Left lung (tissue), 10 donors: ENCODE measurements around the gene CLASP1. TPM values are rescaled to one million over a fixed set of nuclear protein-coding genes. Genes with fewer than 3 reads are reported as not detected.

Source experiments
- ATAC-seq: fragments of 200-7000 bp; cut with Tn5 transposase; one replicate; pipeline ENCODE4 v1.9.1; 2020; ENCODE audit warnings: moderate library complexity
- DNase-seq, 4 donors: peaks; one replicate each; pipeline ENCODE4 v3.0.0-alpha.2; 2013 to 2020
- H3K27ac ChIP-seq, 2 donors: fragments of 200-600 bp; sonication (generic) in 1 of 2; one replicate each; pipeline versions ENCODE4 v1.5.0 to v1.8.0; 2020 to 2021
- H3K27me3 ChIP-seq, 2 donors: fragments of 200-600 bp; sonication (generic) in 1 of 2; one replicate each; pipeline versions ENCODE4 v1.5.0 to v1.8.0; 2020 to 2021
- H3K36me3 ChIP-seq, 2 donors: fragments of 200-600 bp; sonication (generic) in 1 of 2; one replicate each; pipeline versions ENCODE4 v1.5.0 to v1.8.0; 2020 to 2021
- H3K4me1 ChIP-seq, 2 donors: fragments of 200-600 bp; one replicate each; pipeline ENCODE4 v1.8.0; 2021
- H3K4me3 ChIP-seq, 2 donors: fragments of 200-600 bp; sonication (generic) in 1 of 2; one replicate each; pipeline versions ENCODE4 v1.5.0 to v1.8.0; 2020 to 2021; ENCODE audit warnings: mild to moderate bottlenecking in 1 of 2
- H3K9me3 ChIP-seq, 2 donors: fragments of 200-600 bp; sonication (generic) in 1 of 2; one replicate each; pipeline versions ENCODE4 v1.5.0 to v1.8.0; 2020 to 2021
- CTCF ChIP-seq, 2 donors: fragments of 200-600 bp; sonication (generic) in 1 of 2; IDR thresholded peaks; one replicate each; pipeline versions ENCODE4 v1.5.0 to v1.8.0; 2021; ENCODE audit warnings: antibody characterized with exemption in 2 of 2
- intact Hi-C, 2 donors: fragments of 100-400 bp; cut with DNase I; formaldehyde crosslinking; loops; one replicate each; pipeline versions ENCODE4 v1.11.2 to v1.14.2; 2022
- polyA plus RNA-seq, 6 donors: library from polyadenylated mRNA; unstranded; fragments of 120-200 nt; gene quantifications; one replicate each; pipeline ENCODE4 v1.2.1, GENCODE V29; 2013; ENCODE audit not compliant: insufficient read length in 6 of 6
- total RNA-seq, 2 donors: library from RNA; stranded (reverse); fragmentation: NEBNext Ultra II Directional; extraction: Animal tissue kit (Norgen Biotek cat#: 25700); gene quantifications; one replicate each; pipeline ENCODE4 v1.2.1, GENCODE V29; 2021
- donor health status: DM: no; HTN: yes; CAD: no.
- donor health status: DM: no; HTN: no; CAD: no.

The CLASP1 gene
- total and polyA plus RNA-seq, 8 donors = 42.9 to 52.1 (median 48.7) TPM

GRCh38 chr2:121605820-121606733 is 43.2 kb downstream of the CLASP1 start:
- H3K27ac ChIP-seq = no peak overlapping the region
- intact Hi-C loops = no loop called here
- DNase-seq = no peak
- ATAC-seq = no peak
- no peaks in the 10 kb centered on the region for H3K4me1 ChIP-seq
- H3K27me3 ChIP-seq = no peaks in the 10 kb centered on the region
- H3K36me3 ChIP-seq = peaks cover 0 to 16% of the 10 kb centered on the region in 2 donors
- H3K4me3 ChIP-seq = no peak overlapping the region
- peaks cover 0 to 4% of the 10 kb centered on the region in 2 donors for H3K9me3 ChIP-seq
- TF ChIP-seq CTCF (IDR thresholded peaks at IDR 0.05) = no peak

- Histone ChIP-seq H3K4me1 (peaks cover 0 to under 1% of the 10 kb centered on the region in 2 donors), H3K4me3 (no peak overlapping the region), H3K9me3 (no peaks in the 10 kb centered on the region), H3K27ac (no peak overlapping the region), H3K27me3 (no peaks in the 10 kb centered on the region), H3K36me3 (peaks cover 0 to 16% of the 10 kb centered on the region in 2 donors)
- DNase-seq (no peak), ATAC-seq (no peak)
- no peak for TF ChIP-seq CTCF (IDR thresholded peaks at IDR 0.05)
- intact Hi-C loops = no loop called here
Observed at GRCh38 chr2:121603185-121603584, 46.1 kb downstream of the CLASP1 start.

- no peak for TF ChIP-seq CTCF (IDR thresholded peaks at IDR 0.05)
- peaks cover 13 to 30% of the 10 kb centered on the region in 2 donors for H3K4me1 ChIP-seq
- peaks cover 0 to 9% of the 10 kb centered on the region in 2 donors for H3K36me3 ChIP-seq
- no peaks in the 10 kb centered on the region for H3K27me3 ChIP-seq
- no peak for ATAC-seq
- intact Hi-C loops = no loop called here
- no peak for DNase-seq
- H3K4me3 ChIP-seq = no peak overlapping the region
- H3K27ac ChIP-seq = no peak overlapping the region
- no peaks in the 10 kb centered on the region for H3K9me3 ChIP-seq
Observed at GRCh38 chr2:121599963-121600651, 49.2 kb downstream of the CLASP1 start.

- no peak for TF ChIP-seq CTCF (IDR thresholded peaks at IDR 0.05)
- Histone ChIP-seq H3K4me1 (peaks cover 13 to 32% of the 10 kb centered on the region in 2 donors), H3K27ac (no peak overlapping the region), H3K36me3 (no peaks in the 10 kb centered on the region), H3K4me3 (no peak overlapping the region), H3K9me3 (no peaks in the 10 kb centered on the region), H3K27me3 (no peaks in the 10 kb centered on the region)
- intact Hi-C loops = no loop called here
- ATAC-seq = no peak
- no peak for DNase-seq
Observed at GRCh38 chr2:121598087-121598486, 51.2 kb downstream of the CLASP1 start.
